Stimulated activated CD8-positive, alpha-beta memory T cell treated with anti-CD3 and anti-CD28 coated beads, Interleukin-4, amount 100 ng/mL, for 24 hours (primary cell): ENCODE data around the gene OR2L3.
"Not testable (repeated sequence)": the region's sequence is repeated elsewhere in the genome, so short reads cannot be mapped to it uniquely, and the experiment has no call there.

Source experiments
- DNase-seq: peaks from one replicate; pipeline ENCODE4 v3.0.0-alpha.2; 2020; ENCODE audit warnings: low read depth

Gene OR2L3, protein sequence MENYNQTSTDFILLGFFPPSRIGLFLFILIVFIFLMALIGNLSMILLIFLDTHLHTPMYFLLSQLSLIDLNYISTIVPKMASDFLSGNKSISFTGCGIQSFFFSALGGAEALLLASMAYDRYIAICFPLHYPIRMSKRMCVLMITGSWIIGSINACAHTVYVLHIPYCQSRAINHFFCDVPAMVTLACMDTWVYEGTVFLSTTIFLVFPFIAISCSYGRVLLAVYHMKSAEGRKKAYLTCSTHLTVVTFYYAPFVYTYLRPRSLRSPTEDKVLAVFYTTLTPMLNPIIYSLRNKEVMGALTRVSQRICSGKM

DNA sequence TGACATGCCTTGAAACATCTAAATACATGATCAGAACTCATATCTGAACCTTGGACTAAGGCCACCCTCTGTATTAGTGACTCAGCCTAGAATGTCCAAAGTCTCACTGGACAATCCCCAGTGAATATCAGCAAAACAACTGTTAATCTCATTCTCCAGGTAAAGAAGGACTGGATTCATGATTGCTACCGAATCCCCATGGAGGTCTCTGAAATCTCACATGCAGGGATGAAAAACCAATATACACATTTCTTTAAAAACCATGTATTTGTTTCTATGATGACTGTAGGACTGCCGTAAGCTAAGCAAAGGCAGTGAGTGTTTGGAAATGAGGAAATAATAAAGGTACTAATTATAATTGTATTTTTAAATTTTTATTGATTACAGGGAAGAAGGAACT, at the start of gene OR2L3:
Gene OR2L3 (plus strand): TSS at position 301 of the 400 bp plus-strand sequence. CDS start 13,846 bp downstream, outside the sequence.
- no peak for DNase-seq

DNA sequence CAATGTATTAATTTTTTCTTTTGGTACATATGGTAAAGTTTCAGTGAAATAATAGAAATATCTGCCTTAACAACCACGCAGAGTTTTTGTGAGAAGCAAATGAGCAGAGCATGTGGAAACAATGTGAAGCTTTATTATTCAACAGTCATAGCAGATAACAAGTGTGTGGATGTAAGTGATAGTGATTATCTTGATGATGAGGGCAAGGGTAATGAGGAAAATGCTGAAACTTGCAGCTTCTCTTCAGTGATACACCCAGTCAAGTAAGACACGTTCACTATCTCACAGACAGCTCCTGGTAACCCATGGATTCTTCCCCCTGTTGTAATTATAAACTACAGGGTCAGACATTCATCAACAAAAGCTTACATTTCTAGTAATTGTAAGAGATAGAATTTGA, 47.8 kb upstream of the OR2L3 start:
- no peak for DNase-seq

DNA sequence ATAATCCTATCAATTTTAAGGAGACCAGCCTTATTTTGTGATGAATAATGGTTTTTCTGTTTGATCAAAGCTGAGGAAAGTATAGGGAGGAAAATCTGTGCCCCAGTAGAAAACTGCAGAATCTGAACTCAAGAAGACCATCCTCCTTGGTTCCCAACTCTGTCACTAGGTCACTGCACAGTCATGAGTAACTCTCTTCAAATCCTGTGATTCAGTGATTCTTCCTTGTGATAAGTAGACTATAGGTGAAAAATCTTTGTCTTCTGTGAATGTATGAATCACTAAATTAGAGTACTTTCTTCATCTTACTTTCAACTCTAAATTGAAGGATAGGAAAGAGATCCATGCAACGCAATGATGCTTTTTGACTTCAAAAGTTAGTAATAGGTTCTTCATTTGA, 46.5 kb upstream of the OR2L3 start:
- DNase-seq = no peak

DNA sequence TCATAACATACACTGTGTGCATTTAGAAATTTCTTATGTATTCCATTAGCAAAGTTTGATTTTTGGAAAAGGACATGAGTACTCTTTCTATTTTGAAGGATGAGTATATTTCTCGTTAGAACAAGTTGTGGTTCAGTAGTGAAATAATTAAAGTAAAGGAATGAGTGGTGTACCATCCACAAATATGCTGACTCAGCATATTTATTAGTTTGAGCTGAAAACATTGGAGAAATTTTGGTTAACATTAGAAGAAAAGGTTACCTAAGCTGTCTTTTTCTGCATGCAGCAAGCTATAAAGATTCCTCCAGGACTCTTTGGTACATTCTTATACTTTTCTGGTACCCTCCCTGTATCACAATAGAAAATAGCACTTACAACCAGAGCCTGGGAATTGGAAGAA, 38.9 kb upstream of the OR2L3 start:
- no peak for DNase-seq

DNA sequence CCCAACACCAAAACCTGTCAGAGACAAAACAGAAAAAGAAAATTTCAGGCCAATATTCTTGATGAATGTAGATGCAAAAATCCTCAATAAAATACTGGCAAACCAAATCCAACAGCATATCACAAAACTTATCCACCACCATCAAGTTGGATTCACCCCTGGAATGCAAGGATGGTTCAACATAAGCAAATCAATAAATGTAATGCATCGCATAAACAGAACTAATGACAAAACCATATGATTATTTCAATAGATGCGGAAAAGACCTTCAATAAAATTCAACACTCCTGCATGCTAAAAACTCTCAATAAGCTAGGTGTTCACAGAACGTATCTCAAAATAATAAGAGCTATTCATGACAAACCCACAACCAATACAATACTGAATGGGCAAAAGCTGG, 37.0 kb upstream of the OR2L3 start:
- no peak for DNase-seq

DNA sequence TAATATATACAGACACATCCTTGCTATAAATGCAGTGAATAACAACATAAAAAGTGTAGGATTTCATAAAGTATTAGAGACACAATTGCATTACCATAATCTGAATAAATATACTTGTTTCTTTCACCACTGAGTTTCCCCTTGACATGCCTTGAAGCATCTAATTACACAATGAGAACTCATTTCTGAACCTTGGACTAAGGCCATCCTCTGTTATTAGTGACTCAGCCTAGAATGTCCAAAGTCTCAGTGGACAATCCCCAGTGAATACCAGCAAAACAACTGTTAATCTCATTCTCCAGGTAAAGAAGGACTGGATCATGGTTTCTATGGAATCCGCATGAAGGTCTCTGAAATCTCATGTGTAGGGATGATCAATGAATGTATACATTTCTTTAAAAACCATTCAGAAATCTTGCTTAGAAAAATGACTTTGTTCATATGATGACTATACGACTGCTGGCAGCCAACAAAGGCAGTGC, 33.4 kb upstream of the OR2L3 start, which contains the start of gene OR2L5:
Gene OR2L5 (plus strand): TSS at position 432 of the 482 bp plus-strand sequence. CDS start 8,288 bp downstream, outside the sequence.
- DNase-seq = no peak

DNA sequence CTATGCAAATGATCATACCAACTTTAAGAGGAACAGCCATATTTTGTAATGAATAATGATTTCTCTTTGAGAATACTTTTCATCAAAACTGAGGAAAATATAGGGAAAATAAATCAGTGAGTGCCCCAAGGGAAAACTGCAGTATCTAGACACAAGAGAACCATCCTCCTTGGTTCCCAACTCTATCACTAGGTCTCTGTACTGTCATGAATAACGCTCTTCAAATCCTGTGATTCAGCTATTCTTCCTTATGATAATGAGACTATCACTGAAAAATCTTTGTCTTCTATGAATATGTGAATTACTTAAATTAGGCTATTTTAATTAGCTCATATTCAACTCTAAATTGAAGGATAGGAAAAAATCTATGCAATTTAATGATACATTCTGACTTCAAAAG, 30.8 kb upstream of the OR2L3 start:
- DNase-seq = no peak

DNA sequence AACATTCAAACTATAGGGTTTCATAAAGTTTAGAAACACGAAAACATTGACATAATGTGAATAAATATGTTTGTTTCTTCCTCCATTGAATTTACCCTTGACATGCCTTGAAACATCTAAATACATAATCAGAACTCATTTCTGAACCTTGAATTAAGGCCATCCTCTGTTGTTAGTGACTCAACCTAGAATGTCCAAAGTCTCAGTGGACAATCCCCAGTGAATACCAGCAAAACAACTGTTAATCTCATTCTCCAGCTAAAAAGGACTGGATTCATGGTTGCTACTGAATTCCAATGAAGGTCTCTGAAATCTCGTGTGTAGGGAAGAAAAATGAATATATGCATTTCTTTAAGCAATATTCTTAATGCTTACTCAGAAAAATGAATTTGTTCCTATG, 16.9 kb upstream of the OR2L3 start, which contains the start of gene OR2L2:
Gene OR2L2 (plus strand): TSS at position 301 of the 400 bp plus-strand sequence. CDS start 8,198 bp downstream, outside the sequence.
- DNase-seq = no peak

DNA sequence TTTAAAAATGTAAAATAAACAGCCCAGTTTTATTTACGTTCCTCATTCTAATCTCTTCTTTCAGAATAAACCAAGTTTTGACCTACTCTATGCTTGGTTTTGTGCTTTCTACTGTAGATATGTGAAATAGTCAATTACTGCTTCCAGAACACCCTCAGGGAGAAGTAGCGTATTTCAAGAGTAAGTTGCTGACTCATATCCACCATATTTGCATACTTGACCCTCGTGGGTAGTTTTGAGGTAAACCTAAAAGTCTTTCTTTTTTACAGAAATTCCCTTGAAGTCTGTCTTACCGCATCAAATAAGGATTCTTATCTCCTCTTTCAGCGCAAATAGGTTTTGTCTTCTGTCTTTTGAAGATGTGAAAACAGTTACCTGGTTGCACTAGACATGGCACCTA, 1.4 kb upstream of the OR2L3 start:
- no peak for DNase-seq

DNA sequence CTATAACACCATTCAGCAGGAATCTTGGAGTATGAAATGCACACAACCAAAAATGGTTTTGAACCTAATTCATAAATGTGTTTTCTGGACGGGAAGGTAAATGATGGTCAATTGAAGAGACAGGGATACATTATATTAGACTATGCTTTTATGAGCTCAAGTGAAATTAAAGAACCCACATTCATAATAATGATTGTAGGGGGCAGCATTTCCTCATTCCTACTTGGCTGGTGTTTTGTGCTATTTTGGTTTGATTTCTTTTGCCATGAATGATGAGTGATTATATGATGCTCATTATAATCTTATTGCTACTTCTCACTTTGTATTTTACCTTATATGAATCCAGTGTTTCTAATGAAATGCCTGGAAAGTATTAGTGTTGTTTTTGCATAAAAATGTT, 372 bp downstream of the OR2L3 start:
- DNase-seq = no peak

DNA sequence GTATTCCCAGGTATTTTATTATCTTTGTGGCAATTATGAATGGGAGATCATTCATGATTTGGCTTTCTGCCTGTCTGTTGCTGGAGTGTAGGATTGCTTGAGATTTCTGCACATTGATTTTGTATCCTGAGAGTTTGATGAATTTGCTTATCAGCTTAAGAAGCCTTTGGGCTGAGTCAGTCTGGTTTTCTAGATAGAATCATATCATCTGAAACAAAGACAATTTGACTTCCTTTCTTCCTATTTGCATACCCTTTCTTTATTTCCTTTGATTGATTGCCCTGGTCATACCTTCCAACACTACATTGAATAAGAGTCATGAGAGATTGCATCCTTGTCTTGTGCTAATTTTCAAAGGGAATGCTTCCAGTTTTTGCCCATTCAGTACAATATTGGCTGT, 8.0 kb downstream of the OR2L3 start:
- DNase-seq = no peak

DNA sequence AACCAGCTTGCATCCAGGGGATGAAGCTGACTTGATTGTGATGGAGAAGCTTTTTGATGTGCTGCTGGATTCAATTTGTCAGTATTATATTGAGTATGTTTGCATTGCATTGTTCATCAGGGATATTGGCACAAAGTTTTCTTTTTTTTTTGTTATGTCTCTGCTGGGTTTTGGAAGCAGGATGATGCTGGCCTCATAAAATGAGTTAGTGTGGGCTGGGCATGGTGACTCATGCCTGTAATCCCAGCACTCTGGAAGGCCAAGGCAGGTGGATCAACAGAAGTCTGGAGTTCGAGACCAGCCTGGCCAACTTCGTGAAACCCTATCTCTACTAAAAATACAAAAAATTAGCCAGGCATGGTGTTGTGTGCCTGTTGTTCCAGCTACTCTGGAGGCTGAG, 8.6 kb downstream of the OR2L3 start:
- no peak for DNase-seq

DNA sequence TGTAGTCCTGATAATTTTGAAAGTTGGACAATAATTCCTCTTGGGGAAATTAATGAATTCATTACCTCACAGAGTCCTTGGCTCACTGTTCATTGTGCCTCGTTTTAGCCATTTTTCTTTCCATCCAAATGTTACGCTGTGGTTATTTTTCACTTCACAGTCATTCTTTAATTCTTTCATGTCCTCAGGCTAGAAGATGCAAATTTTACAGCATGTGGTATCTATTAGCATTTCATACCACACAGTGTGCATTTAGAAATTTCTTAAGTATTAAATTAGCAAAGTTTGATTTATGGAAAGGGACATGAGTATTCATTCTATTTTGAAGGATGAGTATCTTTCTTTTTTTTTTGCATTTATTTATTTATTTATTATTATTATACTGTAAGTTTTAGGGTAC, 18.4 kb downstream of the OR2L3 start:
- DNase-seq = no peak

DNA sequence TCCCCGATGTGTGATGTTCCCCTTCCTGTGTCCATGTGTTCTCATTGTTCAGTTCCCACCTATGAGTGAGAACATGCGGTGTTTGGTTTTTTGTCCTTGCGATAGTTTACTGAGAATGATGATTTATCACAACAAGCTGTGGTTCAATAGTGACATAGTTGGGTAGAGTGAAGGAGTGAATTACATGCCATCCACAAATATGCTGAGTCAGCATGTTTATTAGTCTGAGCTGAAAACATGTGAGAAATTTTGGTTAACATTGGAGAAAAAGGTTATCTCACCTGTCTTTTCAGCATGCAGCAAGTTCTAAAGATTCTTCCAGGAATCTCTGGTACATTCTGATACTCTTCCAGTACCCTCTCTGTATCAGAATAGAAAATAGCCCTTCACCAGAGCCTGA, 19.0 kb downstream of the OR2L3 start:
- no peak for DNase-seq

DNA sequence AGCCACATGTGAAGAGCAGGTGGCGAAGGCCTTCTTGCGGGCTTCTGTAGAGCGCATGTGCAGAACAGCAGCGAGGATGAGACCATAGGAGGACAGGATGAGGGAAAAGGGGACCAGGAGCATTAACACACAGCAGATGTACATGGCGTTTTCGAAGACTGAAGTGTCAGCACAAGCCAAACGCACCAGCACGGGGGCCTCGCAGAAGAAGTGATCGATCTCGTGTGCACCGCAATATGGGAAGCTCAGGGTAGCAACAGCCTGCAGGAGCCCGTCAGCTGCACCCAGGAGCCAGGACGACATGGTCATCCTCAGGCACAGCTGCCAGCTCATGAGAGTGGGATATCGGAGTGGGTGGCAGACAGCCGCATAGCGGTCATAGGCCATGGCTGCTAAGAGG, 37.2 kb downstream of the OR2L3 start:
- not testable (repeated sequence) for DNase-seq

DNA sequence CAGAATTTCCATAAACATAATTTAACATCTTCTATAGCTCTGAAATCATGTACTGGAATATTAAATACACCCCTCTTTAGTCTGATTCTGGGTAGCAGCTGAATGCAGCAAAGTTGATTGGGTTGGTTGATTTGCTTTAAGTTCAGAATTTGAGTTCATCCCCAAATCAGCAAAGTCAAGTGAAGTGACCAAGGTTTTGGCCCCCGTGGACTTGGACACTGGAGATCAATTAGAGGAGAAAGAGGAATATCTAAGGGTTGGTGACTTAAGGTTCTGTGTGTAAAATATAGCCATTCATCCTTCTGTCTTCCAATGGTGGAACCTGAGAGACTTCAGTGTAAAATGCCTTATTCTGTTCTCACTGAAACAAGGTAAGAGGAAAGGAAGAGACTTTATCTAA, 48.2 kb downstream of the OR2L3 start, which contains the start of gene OR2L13:
Gene OR2L13 (plus strand): TSS at position 301 of the 400 bp plus-strand sequence. CDS start 4,192 bp downstream, outside the sequence.
- DNase-seq = no peak

DNA sequence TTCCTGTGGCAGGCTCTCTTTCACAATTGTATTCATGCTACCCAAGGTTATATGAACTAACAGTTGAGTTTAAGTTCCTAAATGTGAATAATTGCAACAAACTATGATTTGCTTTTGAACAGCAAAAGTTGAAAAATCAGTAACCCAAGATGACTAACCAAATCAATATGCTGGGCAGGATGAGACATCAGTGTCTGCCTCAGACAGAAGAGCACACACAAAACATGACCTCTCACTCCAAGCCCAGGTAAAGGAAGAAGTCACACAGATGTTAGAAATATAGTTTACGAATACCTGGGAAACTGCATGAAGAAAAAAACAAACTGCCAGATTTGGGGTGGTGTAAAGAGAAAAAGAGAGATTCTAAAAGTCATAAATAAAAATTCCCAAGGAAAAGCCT, 51.9 kb downstream of the OR2L3 start:
- DNase-seq = no peak

DNA sequence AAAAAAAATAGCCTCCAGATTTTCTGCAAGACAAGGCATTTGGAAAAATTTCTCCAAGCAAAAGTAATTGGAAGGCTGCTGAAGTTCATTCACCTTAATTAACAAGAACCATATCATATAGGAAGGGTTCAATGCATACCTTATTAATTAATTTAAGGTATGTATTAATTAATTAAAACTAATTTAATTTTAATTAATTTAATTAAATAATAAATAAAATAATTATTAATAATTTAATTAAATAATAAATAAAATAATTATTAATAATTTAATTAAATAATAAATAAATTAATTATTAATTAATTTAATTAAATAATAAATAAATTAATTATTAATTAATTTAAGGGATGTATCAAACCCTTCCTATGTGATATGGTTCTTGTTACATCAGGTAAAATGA, 56.2 kb downstream of the OR2L3 start:
- DNase-seq = no peak

DNA sequence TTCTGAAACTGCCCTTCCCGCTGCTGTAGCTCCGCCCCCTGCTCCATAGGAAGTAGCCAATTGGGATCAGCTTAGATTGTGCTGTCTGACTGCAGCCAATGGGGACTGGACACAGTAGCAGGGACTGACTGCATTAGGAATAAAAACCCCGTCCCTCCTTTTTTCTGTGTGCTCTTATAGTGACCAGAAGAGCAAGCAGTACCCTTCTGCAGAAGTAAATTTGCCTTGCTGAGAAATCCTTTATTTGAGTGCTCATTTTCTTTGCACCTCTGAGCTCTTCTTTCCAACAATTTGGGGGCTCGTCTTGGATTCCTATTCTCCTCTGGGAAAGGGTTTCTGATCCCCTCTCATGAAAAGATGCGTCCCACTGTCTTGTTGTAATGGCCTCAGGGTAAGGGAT, 64.5 kb downstream of the OR2L3 start:
- DNase-seq = no peak
